Medulla oblongata (tissue), 1 donor: ENCODE data around the gene UPP2.

ENCODE experiments used
- DNase-seq: peaks from one replicate; pipeline ENCODE4 v3.0.0-alpha.2; 2015; ENCODE audit errors: extremely low spot score

UPP2 gene

DNA sequence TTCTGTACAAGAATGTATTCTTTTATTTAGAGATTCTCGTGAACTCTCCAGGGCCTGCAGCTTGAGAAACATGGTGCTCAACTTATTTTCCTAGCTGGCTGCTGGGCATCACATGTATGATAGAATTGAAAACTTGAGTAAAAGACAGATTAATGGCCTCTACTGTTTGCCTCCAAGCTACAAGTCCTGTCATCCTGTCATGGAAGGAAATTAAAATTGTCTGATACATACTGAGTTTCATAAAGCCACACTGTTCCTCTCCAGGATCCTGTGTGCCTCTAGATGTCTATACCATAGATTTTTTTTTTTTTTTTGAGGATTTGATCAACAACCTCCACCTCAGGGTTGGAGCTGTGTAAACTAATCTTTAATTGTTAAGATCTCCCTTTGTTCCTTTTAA lies 38.5 kb downstream of the UPP2 start:
- DNase-seq: no peak

DNA sequence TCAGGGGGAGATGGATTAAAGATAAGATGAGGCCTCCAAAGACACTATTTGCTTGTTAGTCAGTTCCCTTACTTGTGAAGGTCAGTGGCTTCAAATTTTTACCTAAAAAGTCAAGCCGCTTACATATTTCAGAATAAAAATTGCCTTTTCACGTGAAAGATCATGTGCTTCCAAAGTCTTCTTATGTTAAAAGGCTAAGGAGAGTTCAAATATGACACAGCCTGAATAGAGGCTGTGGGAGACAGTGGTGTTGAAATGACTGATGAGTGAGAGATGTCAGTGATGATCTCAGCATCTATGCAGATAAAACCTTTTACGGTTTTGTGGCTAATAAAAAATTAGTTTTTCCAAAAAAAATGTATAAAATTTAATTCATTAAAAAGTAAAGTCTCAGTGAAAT lies 40.5 kb downstream of the UPP2 start:
- no peak for DNase-seq

DNA sequence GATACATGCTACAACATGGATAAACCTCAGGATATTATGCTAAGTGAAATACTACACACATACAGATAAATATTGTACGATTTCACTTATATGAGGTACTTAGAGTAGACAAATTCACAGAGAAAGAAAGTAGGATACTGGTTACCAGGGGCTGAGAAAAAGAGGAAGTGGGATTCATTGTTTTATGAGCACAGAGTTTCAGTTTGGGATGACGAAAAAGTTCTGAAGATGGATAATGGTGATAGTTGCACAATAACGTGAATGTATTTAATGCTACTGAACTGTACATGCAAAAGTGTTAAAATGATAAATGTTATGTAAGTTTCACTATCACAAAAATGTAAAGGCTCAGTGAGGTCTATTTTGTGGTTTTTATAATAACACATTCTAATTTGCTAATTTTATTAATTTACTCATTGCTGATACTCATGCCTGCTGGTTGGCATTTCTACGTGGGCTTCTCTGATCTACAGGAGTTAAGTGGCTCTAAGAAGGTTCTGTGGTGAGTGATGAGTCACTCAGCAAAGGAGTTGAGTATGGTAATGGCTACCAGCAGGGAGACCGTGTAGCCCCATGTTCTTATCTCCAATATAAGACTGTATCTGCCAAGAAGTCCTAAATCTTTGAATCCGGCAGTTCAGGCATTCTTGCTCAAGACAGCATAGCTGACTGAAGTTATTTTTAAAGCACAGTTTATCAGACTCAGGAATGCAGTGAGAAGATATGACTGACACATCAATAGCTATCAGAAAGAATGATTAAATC lies 41.1 kb downstream of the UPP2 start:
- DNase-seq: no peak

DNA sequence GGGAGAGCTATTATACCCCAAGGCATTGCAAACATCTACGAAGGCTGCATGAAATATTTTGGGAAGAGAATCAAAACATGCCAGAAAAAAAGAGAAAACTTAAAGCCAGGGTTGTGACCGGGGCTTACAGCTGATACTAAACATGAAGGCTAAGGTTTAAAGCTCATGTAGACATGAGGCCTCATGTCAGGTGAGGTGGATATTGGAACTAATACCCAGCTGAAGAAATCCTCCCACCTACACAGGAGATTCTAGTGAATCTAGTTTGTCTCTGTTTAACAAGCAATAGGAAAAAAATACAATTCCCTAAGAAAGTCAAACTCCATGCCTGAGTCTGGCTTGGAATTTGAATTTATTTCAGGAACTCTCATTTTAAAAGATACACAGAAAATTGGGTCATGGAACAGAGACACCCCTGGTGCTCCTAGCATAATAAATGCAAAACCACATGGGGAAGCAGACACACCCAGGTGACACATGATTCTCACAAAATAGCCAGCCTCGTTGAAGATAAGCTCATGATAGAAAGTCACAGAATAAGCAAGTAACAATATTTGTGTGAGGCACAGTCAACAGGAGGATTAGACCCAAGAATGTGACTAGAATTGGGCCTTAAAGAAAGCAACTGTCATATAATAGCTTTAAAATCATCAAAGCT lies 42.2 kb downstream of the UPP2 start:
- no peak for DNase-seq

DNA sequence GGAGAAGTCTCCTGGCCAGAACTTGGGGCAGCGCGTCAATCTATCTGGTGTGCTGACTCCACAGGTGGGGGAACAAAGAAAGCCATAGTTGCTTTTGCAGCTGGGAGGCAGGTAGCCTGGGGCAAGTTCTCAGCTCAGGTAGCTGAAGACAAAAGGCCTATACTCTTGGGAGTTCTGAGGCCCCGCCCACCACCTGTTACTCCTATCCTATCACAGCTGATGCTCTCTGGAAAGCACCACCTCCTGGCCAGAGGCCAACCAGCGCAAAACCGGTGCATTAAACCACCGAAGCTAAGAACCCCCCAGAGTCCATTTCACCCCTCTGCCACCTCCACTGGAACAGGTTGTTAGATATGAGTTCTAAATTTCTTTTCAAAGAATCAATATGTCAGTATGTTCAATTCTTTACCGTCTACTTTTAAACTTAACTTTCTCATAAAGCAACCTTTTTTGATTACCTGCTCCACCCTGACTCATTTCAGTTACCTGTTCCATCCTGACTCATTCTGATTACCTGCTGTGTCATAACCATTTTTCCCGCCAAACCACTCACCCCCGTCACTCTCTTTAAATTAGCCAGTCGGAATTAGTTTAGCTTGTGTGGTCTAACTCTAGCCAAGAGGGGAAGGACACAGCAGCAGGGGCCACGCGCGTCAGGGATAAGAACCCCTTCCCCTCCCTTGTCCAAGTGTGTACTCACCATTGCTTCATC lies 43.4 kb downstream of the UPP2 start:
- DNase-seq: no peak

DNA sequence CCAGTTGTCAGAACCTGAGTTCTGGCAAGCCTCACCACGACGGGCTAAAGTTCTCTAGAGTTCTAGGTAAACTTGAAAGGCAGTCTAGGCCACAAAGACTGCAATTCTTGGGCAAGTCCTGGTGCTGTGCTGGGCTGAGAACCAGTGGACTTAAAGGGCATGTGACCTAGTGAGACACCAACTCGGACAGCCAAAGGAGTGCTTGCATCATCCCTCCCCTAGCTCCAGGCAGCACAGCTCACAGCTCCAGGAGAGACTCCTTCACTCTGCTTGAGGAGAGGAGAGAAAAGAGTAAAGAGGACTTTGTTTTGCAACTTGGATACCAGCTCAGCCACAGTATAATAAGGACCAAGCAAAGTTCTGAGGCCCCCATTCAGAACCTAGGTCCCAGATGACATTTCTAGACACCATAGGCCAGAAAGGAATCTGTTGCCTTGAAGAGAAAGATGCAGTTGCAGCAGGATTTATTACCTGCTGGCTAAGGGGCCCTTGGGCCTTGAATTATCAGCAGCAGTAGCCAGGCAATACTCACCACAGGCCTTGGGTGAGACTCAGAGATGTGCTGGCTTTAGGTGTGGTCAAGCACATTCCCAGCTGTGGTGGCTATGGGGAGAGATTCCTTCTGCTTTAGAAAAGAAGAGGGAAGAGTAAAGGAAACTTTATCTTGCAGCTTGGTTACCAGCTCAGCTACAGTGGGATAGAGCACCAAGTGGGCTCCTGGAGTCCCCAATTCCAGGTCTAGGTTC lies 51.8 kb downstream of the UPP2 start:
- no peak for DNase-seq

DNA sequence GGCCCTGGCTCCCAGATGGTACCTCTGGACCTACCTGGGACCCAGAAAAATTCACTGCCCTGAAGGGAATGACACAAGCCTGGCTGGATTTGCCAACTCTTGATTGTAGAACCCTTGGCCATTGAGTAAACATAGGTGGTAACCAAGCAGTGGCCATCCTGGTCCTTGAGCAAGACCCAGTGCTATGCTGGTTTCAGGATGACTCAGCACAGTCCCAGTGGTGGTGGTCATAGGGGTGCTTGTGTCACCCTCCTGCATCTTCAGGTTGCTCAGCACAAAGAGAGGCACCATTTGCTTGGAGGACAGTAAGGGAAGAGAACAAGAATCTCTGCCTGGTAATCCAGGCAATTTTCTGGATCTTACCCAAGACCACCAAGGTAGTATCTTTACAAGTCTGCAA lies 52.9 kb downstream of the UPP2 start:
- no peak for DNase-seq

DNA sequence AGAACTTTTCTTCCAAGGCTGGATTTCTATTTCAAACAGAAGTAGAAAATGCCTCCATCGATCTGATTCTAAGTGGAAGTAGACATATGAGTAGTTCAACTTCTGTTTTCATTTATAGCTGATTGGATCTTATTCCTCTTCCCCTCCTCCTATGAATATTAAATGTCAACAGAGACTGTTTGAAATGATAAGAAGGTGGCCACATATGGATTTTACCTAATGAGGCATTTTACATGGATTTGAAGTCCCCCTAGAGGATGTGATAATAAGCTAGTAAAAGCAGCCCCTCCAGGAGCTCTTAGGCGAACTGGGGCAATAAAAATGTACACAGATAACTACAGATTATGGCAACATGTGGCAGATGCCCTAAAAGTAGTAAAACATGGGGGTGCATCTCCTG lies 71.0 kb downstream of the UPP2 start:
- no peak for DNase-seq

DNA sequence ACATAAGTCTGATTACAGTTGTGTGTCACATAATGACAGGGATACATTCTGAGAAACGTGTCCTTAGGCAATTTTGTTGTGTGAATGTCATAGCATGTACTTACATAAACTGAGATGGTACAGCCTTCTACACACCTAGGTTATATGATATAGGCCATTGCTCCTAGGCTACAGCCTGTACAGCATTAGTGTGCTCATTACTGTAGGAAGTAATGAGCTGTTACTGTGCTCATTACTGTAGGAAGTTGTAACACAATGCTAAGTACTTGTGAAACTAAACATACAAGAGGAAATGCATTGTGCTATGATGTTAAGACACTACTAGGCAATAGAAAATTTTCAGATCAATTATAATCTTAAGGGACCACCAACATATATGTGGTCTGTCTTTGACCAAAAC lies 72.8 kb downstream of the UPP2 start:
- DNase-seq: no peak

DNA sequence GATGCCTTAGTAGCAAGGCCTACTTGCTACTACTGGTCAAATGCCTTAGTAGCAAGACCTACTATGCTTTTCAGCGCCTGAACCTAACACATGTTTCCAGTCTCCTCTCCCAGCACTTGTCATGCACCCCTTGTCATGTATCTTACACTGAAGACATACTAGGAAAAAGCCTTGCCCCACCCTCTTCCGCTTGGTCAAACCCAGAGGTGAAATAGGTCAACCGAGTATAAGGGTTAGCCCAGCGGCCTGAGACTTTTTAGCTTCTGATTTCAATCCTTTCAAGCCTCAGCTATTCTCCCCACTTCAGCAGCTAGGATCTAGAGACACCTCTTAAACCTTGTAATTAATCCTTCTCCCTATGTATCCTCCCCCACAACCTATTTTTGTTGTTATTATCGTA lies 73.3 kb downstream of the UPP2 start:
- DNase-seq: no peak

DNA sequence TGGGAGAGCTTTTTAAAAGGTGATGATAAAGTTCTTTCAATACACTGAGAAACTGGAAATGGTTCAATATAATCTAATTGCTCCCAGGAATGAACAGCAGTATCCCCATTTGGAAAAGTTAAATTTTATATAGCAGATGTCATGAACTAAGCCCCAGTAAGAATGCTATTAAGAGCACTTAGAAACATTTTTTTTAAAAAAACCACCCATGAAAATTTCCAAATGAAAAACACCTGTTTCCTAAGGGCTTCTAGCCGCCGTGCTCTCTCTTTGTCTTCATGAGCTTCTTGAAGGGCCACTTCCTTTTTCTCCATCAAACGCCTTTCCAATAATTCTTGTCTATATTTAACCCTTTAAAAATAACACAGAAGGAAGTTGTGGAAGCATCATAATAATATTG lies 77.0 kb downstream of the UPP2 start:
- DNase-seq: no peak

DNA sequence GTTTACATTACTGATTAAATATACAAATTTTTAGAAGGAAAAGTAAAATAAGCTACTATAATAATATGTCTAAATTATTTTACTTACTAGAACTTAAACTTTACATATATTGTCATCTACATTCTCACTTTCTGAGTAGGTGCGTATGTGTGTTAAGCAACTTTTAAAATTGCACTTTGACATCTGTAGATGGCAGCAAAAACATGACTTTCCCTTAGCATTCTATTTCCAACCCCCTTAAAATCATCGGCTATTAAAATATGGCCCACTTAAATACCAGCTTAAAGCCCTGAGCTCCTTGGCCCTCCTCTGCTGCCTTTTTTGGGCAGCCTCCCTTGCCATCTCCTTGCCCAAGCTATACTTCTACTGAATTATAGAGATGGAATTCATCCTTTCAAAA lies 78.0 kb downstream of the UPP2 start:
- peak; percentile 45 for DNase-seq

DNA sequence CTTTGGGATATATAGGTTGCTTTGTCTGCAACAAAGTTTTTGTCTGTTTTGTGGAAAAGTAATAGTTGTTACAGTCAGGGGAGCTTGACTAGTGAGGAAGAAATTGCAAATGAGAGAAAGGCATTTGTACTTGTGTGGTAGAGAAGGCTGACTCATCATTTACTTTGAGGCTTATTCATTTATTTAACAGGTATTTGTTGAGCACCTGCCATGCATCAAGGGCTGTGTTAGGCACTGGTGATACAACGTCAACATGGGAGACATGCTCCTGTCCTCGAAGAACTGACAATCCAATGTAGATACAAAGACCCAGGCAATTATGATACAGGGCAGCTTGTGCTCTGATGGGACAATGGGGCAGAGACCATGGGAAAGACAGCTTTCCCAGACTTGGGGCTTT lies 79.5 kb downstream of the UPP2 start:
- DNase-seq: no peak

DNA sequence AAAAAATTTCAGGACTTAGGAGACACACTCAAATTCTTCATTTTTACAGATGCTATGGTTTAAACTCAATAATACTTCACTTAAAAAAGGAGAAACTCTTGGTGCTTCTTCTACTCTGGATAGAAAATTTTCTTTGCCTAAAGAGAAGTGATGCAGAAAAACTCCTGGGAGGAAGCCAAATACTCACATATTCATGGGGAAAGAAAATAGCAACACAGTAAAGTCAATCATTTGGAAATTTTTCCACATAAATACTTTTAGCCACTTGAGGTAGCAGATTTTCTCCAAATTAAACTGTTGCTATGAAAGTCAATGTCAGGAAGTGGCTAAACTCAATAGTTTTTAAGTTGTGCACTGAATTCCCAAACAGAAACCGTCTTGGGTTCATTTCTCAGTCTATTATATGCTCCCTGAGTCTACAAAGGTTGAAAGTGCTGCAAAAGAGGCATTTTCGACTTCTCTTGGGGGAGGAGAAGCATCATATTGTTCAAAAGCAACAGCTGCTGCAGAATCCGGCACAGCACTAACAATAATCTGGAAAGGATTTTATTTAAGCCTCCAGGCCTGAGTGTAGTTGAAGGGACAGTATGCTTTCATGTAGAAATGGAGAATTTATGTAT lies 81.1 kb downstream of the UPP2 start:
- peak; percentile 51 for DNase-seq

DNA sequence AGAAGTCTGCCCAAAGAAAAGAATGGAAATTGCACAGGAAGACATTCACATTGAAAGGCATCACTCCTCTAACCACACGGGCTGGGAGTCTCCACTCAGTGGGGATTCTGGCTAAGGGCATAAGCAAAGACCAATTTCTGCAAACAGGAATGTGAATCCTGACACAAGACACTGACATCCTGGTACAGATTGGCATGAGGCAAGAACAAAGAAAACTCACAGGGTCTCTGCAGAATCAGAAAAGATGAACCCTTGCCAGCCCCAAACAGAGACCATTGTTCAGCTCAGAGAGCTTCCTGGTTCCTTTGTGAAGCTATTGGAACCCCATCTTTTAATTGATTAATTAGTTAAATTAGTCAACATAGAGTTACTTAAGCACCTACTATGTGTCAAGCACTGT lies 82.3 kb downstream of the UPP2 start:
- DNase-seq: peak; percentile 85

DNA sequence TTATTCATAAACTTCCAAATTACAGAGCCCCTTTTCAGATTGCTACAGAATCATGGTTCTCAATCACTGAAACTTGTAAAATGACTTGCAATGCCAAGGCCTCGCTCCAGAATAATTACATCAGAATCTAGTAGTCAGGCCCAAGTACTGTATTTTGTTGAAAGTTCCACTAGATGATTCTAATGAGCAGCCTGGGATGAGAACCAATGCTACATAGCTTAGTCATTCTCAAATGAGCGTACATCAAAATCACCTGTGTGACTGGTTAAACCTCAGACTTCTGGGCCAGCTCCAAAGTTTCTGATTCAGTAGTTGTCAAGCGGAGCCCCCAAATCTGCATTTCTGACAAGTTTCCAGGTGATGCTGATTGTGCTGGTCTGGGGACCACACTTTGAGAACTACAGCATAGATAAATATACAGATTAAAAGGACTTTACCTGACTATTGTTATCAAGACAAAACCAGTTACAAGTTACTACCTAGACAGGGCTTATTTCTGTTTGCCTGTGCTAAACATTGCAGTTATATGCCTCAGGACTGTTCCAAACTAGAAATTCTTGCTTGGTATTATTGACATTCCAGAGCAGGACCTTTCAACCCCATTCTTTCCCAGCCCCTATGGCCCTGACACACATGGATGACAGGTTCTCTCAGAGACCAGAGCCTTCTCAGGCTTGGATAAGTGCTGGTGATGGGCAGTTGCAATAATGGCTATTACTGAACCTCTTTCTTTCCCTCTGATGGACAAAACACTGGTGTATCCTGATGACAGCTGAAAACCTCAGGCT lies 83.1 kb downstream of the UPP2 start:
- DNase-seq: peak; percentile 34
